ENCODE measurements around the gene GLIPR1L2. TPM values are rescaled to one million over a fixed set of nuclear protein-coding genes. Genes with fewer than 3 reads are reported as not detected.

Gene GLIPR1L2
- total RNA-seq, 1 experiment from 2014 or later, result 0.44 TPM

- TF ChIP-seq REST (IDR thresholded peaks at IDR 0.05; ENCODE audit: low read depth) (no peak), POLR2AphosphoS5 (IDR thresholded peaks at IDR 0.05; ENCODE audit: low read depth, low read length) (0 out of 2 replicates have a peak, but pooled peaks have one; percentile 9), ELF1 (IDR thresholded peaks at IDR 0.05; ENCODE audit: borderline replicate concordance, low read depth) (peak; percentile 38; the same call in 1 of the 2 replicates), EZH2phosphoT487 (IDR thresholded peaks at IDR 0.05; ENCODE audit: borderline replicate concordance) (no peak), SRF (IDR thresholded peaks at IDR 0.05; ENCODE audit: low read depth) (no peak), SIN3A (IDR thresholded peaks at IDR 0.05; ENCODE audit: low read depth) (peak; percentile 36; the same call in 1 of the 2 replicates), ZFX (IDR thresholded peaks at IDR 0.05) (no peak), TCF7L2 (IDR thresholded peaks at IDR 0.05; ENCODE audit: borderline replicate concordance, extremely low read depth, insufficient read depth, insufficient read length) (peak; percentile 29)
Measured at GRCh38 chr12:75389061-75389460, 1.8 kb upstream of the GLIPR1L2 start (continued).

- Histone ChIP-seq H3K9ac (ENCODE audit: low read length) (peak overlapping the region; percentile 62), H3K9me3 (ENCODE audit: control insufficient read depth in 1 of 2, insufficient read depth in 1 of 2, low read depth in 1 of 2, low read length in 2 of 2) (no peaks in the 10 kb centered on the region), H3K4me3 (replicated peaks in 1 of 2; ENCODE audit: low read depth in 1 of 2, low read length in 2 of 2) (peak overlapping the region; percentile 49 to 63), H3K36me3 (ENCODE audit: control insufficient read depth in 1 of 2, insufficient read depth in 2 of 2, low read length in 2 of 2) (no peaks in the 10 kb centered on the region), H2AFZ (ENCODE audit: low read depth, low read length, poor library complexity, severe bottlenecking) (no peak overlapping the region), H3K9me2 (ENCODE audit: insufficient read depth) (no peaks in the 10 kb centered on the region), H3K27me3 (ENCODE audit: insufficient read depth, low read length) (no peaks in the 10 kb centered on the region), H3K79me2 (ENCODE audit: insufficient read depth, low read length) (peaks cover 5% of the 10 kb centered on the region; the same call in 1 of the 2 replicates), H4K20me1 (ENCODE audit: insufficient read depth) (no peaks in the 10 kb centered on the region), H3K27ac (ENCODE audit: low read depth, low read length) (peak overlapping the region; percentile 77), H3K4me2 (ENCODE audit: low read length) (peak overlapping the region; percentile 85), H3K4me1 (ENCODE audit: control insufficient read depth in 1 of 2, insufficient read depth in 2 of 2, low read length in 2 of 2) (peaks cover 26 to 46% of the 10 kb centered on the region in 2 experiments)
- ChIA-PET RAD21 (ENCODE audit: low non-redundant PET in 1 of 2, low total read pairs in 2 of 2, uncharacterized antibody in 2 of 2, unreplicated experiment in 2 of 2) (interaction anchor here in 1 of 2 experiments (1.5 kb wide), 1 partner anchor 55 kb away, joined by 3 read pairs; the partner anchor contains the start of gene GLIPR1L1), CTCF (interaction anchor here (0.6 to 0.9 kb wide), 2 partner anchors 54 to 56 kb away, joined by 3 read pairs; partner anchors contain the start of gene GLIPR1L1), POLR2A (no interaction called here)
- no peak for ATAC-seq
- intact Hi-C loops (cut with micrococcal nuclease), result loop anchor here (5.0 to 10.0 kb wide), 2 partner anchors 42 to 955 kb away; partner anchors contain the start of gene BBS10
- DNase-seq (ENCODE audit: low read depth, low spot score), result no peak
- TF ChIP-seq ATF3 (IDR thresholded peaks at IDR 0.05) (no peak), SRF (IDR thresholded peaks at IDR 0.05; ENCODE audit: low read depth) (no peak), SIN3A (IDR thresholded peaks at IDR 0.05; ENCODE audit: low read depth) (no peak), CBX3 (IDR thresholded peaks at IDR 0.05; ENCODE audit: low read depth) (no peak), POLR2AphosphoS5 (IDR thresholded peaks at IDR 0.05; ENCODE audit: low read depth, low read length) (0 out of 2 replicates have a peak, but pooled peaks have one; percentile 1), CTCF (IDR thresholded peaks at IDR 0.05 in 2 of 3, conservative IDR thresholded peaks at IDR 0.05 in 1 of 3; ENCODE audit: borderline replicate concordance in 1 of 3, insufficient read depth in 1 of 3, low read depth in 2 of 3, low read length in 2 of 3) (no peak), YY1 (IDR thresholded peaks at IDR 0.05; ENCODE audit: extremely low read depth, insufficient replicate concordance, low read depth, low read length) (no peak), ELF1 (IDR thresholded peaks at IDR 0.05; ENCODE audit: borderline replicate concordance, low read depth) (no peak), ZBTB33 (IDR thresholded peaks at IDR 0.05; ENCODE audit: extremely low read depth, insufficient replicate concordance, low read length) (no peak)
- TSS peak; percentile 39 for BruUV-seq (replicated peaks)
Measured at GRCh38 chr12:75389706-75390105, 1.2 kb upstream of the GLIPR1L2 start.
